Coronary artery (tissue), 2 donors: ENCODE results near the gene WDFY2.

ENCODE experiments used
- DNase-seq: peaks from one replicate; pipeline ENCODE4 v3.0.0-alpha.2; 2017; ENCODE audit warnings: low spot score
- H3K27ac ChIP-seq, 2 donors: fragments of 200-600 bp; sonication (generic); one replicate each; pipeline ENCODE4 v1.5.1; 2016 to 2019
- H3K4me3 ChIP-seq: fragments of 200-600 bp; sonication (generic); 2 replicates; pipeline ENCODE4 v1.5.1; 2016; ENCODE audit warnings: mild to moderate bottlenecking, moderate library complexity
- TF ChIP-seq, protein P1 (sequence below): fragments of 200-600 bp; sonication (generic); IDR thresholded peaks from one replicate; pipeline ENCODE4 v1.5.1; 2019; ENCODE audit warnings: antibody characterized with exemption

Gene WDFY2

DNA sequence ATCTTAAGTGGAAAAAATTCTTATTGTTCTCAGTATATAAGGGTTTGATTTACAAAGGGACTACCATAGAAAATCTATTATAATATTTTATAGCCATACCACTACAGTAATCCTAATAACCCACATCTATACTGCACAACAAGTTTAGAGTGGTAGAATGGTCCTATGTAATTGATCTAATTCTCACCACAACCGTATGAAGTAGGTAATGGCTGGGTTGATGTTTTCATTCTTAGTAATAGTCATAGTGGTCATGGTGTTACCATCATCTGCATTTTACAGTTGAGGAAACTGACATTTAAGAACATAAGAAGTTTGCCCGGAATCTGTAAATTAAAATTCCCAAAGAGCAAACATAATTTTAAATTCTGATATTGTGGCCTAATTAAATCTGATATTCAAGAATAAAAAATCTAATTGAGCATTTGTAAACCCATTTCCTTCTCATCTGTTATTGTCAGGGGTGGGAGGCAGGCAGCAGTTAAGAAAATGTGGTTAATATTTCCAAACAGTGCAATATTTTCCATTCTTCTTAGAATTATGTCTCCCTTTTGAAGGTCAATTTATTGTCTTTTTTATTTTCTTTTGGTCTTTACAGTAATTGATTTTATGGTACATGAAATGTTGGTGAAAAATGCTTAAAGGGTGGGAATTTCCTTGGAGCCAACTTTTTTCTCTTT, 154.1 kb downstream of the WDFY2 start:
- TF ChIP-seq, protein P1, sequence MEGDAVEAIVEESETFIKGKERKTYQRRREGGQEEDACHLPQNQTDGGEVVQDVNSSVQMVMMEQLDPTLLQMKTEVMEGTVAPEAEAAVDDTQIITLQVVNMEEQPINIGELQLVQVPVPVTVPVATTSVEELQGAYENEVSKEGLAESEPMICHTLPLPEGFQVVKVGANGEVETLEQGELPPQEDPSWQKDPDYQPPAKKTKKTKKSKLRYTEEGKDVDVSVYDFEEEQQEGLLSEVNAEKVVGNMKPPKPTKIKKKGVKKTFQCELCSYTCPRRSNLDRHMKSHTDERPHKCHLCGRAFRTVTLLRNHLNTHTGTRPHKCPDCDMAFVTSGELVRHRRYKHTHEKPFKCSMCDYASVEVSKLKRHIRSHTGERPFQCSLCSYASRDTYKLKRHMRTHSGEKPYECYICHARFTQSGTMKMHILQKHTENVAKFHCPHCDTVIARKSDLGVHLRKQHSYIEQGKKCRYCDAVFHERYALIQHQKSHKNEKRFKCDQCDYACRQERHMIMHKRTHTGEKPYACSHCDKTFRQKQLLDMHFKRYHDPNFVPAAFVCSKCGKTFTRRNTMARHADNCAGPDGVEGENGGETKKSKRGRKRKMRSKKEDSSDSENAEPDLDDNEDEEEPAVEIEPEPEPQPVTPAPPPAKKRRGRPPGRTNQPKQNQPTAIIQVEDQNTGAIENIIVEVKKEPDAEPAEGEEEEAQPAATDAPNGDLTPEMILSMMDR: no peak
- Histone ChIP-seq H3K4me3 (no peak overlapping the region), H3K27ac (no peak overlapping the region)
- DNase-seq: no peak

DNA sequence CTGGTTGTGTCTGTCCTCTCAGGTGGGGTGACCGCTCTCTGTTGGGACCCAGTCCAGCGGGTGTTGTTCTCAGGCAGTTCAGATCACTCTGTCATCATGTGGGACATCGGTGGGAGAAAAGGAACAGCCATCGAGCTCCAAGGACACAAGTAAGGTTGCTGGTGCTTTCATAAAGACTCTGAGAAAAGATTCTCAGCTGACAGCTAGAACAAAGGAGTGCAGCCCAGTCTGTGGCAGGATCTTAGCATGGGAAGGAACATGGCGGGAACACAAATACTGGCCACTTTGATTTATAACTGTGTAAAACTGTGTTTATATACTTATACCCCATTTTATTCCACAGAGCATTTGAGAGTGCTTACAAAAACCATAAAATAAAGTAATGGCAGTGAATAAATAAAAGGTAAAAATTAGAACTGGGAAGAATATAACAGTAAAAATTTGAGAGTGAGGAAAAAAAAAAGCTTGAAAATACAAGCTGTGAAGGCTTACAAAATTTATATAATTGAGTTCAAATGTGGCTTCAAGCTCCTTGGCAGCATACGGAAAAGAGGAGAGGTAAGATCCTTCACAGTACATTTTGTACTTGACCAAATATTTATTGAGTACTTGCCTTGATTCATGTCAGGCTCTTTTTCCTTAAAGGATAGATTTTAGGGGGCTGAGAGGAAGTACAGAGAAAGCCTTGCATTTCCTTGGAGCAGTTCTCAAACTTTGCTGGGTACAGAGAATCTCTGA, 154.9 kb downstream of the WDFY2 start:
- TF ChIP-seq, protein P1: no peak
- Histone ChIP-seq H3K4me3 (no peak overlapping the region), H3K27ac (peak overlapping the region in 1 of 2 donors; percentile 66)
- no peak for DNase-seq

DNA sequence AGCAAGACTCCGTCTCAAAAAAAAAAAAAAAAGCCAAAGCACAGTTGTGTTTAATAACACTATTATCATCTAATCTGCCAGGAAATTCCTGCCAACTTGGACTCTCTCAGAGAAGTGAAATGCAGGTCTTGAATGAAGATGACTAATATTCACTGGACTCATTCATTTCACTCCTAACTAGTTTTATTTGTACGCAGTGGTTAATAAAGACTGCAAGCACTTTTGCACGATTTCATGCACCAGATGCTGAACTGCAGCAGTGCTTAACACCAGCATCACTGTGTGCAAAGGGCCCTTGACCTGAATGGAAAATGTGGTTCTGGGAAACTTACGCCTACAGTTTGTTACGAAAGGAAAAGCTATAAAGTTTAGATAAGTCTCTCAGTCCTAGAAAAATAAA, 156.4 kb downstream of the WDFY2 start:
- Histone ChIP-seq H3K27ac (peak overlapping the region in 1 of 2 donors; percentile 62), H3K4me3 (no peak overlapping the region)
- TF ChIP-seq, protein P1: no peak
- DNase-seq: no peak

DNA sequence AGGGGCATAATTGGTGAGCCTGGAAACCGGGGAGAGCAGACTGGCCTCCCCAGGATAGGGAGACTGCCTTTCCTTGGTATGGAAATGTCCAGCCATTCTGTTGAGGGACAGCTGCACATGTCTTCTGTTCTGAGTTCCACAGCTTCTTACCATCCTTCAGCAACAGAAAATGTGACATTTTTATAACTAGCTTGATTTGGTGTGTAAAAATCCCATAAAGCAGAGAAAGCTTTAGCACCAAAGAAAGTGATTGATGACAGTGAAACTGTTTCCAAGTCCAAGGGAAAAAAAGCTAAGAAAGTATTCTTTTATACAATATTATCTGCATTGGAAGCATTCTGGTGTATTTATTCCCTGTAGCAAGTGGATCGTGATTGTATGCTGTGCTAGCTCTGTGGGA, 157.8 kb downstream of the WDFY2 start:
- DNase-seq: no peak
- H3K4me3 ChIP-seq: no peak overlapping the region
- TF ChIP-seq, protein P1: no peak
- H3K27ac ChIP-seq: peak overlapping the region in 1 of 2 donors; percentile 34

DNA sequence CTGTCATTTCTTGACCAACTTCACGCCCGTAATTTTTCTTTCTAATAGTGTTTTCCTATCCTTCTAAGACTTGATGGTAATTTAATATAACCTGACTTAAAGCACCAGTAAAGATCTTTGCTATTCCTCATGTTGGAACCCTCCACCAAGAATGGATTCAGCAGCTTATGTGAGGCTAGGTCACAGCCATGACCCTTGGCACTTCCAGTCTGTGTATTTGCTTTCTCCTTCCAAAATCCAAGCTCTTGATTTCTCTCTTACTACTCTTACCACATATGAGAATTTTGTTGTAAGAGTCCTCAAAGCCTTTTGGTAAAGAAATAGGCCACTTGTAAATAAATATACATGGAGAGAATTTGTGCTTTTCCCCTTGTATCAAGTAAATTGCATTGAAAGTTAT, 158.3 kb downstream of the WDFY2 start:
- Histone ChIP-seq H3K27ac (no peak overlapping the region), H3K4me3 (no peak overlapping the region)
- TF ChIP-seq, protein P1: no peak
- DNase-seq: no peak

DNA sequence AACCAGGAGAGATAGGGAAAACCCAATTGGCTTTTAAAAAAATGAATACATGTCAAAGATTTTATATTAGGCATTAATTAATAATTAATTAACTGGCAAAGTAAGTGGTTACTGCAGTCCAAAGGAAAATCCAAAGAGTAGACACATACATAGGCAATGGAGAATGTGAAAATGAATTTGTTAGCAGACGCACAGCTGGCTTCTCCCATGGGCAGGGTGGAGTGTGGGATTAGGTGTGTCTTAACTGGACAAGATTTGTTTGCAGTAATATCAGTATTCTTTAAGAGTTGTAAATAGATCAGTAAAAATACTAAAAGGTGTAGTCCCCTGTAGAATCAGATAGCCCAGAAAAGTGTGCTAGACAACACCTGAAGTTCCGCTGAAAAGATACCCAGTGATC, 161.0 kb downstream of the WDFY2 start:
- DNase-seq: no peak
- H3K4me3 ChIP-seq: no peak overlapping the region
- TF ChIP-seq, protein P1: no peak
- no peak overlapping the region for H3K27ac ChIP-seq

DNA sequence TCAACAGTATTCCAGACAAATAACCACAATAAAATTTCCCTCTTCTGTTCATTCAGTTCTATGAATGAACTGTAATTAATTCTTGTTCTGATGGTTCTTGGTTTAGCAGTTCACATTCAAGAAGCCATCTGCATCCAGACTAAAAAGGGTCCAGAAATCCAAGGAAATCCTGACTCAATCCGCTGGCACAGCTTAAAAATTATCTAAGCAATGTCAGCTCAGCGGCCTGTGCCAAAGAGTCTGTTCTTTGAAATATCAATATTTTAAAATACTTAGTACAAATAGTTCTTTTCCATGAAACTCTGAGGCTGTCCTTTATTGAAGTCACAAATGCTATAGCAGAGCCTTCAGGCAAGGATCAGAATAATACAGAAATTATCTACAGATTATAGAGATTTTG, 162.5 kb downstream of the WDFY2 start:
- no peak for DNase-seq
- H3K27ac ChIP-seq: peak overlapping the region; percentile 31 to 41
- H3K4me3 ChIP-seq: no peak overlapping the region
- TF ChIP-seq, protein P1: no peak
